ENCODE measurements around the gene TBC1D24. TPM values are rescaled to one million over a fixed set of nuclear protein-coding genes. Genes with fewer than 3 reads are reported as not detected.

The TBC1D24 gene
- total and polyA plus RNA-seq, 2 experiments from 2014 or later, result 5.4 to 21.0 TPM

DNA sequence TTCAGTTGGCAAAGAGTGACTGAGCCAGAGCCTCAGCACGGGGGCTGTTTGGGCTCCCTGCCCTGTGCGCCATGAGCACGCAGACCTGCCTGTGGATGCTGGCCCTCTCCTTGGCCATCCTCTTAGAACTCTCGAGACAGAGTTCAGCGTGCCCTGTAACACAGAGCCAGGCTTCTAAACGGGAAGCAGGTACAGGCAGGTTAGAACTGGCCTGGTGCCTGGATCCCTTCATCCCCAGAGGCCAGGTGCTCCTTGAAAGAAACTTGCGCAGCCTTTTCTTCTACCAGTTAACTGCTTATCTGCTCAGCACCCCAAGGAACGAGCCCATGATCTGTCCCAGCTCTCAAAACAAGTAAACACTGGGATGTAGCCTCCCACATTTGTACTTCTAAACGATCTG is 38.8 kb upstream of the TBC1D24 start (continued):
- TF ChIP-seq, protein P1, sequence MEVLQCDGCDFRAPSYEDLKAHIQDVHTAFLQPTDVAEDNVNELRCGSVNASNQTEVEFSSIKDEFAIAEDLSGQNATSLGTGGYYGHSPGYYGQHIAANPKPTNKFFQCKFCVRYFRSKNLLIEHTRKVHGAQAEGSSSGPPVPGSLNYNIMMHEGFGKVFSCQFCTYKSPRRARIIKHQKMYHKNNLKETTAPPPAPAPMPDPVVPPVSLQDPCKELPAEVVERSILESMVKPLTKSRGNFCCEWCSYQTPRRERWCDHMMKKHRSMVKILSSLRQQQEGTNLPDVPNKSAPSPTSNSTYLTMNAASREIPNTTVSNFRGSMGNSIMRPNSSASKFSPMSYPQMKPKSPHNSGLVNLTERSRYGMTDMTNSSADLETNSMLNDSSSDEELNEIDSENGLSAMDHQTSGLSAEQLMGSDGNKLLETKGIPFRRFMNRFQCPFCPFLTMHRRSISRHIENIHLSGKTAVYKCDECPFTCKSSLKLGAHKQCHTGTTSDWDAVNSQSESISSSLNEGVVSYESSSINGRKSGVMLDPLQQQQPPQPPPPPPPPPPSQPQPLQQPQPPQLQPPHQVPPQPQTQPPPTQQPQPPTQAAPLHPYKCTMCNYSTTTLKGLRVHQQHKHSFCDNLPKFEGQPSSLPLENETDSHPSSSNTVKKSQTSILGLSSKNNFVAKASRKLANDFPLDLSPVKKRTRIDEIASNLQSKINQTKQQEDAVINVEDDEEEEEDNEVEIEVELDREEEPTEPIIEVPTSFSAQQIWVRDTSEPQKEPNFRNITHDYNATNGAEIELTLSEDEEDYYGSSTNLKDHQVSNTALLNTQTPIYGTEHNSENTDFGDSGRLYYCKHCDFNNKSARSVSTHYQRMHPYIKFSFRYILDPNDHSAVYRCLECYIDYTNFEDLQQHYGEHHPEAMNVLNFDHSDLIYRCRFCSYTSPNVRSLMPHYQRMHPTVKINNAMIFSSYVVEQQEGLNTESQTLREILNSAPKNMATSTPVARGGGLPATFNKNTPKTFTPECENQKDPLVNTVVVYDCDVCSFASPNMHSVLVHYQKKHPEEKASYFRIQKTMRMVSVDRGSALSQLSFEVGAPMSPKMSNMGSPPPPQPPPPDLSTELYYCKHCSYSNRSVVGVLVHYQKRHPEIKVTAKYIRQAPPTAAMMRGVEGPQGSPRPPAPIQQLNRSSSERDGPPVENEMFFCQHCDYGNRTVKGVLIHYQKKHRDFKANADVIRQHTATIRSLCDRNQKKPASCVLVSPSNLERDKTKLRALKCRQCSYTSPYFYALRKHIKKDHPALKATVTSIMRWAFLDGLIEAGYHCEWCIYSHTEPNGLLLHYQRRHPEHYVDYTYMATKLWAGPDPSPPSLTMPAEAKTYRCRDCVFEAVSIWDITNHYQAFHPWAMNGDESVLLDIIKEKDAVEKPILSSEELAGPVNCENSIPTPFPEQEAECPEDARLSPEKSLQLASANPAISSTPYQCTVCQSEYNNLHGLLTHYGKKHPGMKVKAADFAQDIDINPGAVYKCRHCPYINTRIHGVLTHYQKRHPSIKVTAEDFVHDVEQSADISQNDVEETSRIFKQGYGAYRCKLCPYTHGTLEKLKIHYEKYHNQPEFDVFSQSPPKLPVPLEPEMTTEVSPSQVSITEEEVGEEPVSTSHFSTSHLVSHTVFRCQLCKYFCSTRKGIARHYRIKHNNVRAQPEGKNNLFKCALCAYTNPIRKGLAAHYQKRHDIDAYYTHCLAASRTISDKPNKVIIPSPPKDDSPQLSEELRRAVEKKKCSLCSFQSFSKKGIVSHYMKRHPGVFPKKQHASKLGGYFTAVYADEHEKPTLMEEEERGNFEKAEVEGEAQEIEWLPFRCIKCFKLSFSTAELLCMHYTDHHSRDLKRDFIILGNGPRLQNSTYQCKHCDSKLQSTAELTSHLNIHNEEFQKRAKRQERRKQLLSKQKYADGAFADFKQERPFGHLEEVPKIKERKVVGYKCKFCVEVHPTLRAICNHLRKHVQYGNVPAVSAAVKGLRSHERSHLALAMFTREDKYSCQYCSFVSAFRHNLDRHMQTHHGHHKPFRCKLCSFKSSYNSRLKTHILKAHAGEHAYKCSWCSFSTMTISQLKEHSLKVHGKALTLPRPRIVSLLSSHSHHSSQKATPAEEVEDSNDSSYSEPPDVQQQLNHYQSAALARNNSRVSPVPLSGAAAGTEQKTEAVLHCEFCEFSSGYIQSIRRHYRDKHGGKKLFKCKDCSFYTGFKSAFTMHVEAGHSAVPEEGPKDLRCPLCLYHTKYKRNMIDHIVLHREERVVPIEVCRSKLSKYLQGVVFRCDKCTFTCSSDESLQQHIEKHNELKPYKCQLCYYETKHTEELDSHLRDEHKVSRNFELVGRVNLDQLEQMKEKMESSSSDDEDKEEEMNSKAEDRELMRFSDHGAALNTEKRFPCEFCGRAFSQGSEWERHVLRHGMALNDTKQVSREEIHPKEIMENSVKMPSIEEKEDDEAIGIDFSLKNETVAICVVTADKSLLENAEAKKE (CRISPR knock-in tag; IDR thresholded peaks at IDR 0.05), result no peak
- no peak for TF ChIP-seq ZNF114 (CRISPR knock-in tag; IDR thresholded peaks at IDR 0.05)
- TF ChIP-seq, protein P2, sequence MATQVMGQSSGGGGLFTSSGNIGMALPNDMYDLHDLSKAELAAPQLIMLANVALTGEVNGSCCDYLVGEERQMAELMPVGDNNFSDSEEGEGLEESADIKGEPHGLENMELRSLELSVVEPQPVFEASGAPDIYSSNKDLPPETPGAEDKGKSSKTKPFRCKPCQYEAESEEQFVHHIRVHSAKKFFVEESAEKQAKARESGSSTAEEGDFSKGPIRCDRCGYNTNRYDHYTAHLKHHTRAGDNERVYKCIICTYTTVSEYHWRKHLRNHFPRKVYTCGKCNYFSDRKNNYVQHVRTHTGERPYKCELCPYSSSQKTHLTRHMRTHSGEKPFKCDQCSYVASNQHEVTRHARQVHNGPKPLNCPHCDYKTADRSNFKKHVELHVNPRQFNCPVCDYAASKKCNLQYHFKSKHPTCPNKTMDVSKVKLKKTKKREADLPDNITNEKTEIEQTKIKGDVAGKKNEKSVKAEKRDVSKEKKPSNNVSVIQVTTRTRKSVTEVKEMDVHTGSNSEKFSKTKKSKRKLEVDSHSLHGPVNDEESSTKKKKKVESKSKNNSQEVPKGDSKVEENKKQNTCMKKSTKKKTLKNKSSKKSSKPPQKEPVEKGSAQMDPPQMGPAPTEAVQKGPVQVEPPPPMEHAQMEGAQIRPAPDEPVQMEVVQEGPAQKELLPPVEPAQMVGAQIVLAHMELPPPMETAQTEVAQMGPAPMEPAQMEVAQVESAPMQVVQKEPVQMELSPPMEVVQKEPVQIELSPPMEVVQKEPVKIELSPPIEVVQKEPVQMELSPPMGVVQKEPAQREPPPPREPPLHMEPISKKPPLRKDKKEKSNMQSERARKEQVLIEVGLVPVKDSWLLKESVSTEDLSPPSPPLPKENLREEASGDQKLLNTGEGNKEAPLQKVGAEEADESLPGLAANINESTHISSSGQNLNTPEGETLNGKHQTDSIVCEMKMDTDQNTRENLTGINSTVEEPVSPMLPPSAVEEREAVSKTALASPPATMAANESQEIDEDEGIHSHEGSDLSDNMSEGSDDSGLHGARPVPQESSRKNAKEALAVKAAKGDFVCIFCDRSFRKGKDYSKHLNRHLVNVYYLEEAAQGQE (IDR thresholded peaks at IDR 0.05; ENCODE audit: unreplicated experiment), result no peak

DNA sequence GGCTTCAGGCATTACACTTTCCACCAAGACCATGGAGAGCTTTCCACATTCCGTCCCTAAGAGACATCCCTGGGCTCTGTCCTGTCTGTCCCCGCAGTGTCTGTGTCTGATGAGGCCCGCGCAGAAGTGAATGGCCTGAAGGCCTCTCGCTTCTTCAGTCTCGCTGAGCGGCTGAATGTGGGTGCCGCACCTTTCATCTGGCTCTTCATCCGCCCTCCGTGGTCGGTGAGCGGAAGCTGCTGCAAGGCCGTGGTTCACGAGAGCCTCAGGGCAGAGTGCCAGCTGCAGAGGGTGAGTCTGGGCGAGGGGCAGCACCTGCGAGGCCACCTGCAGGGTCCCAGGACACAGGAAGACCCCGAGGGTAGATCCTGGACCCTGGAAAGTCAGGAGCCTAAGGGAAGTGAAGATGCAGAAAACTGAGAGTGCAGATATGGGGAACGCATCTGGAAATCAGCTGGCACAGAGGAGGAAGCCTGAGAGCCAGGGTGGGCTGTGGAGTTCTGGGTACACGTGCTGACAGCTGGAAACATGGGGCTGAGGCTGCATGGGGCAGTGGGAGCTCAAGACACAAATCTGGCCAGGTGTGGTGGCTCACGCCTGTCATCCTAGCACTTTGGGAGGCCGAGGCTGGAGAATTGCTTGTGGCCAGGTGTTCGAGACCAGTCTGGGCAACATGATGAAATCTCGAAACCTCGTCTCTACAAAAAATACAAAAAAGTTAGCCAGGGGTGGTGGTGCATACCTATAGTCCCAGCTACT is 37.7 kb upstream of the TBC1D24 start:
- no peaks in the 10 kb centered on the region for H3K9me3 Mint-ChIP-seq
- H3K27me3 Mint-ChIP-seq (ENCODE audit: insufficient read depth, low read depth, poor library complexity), result peaks cover 8% of the 10 kb centered on the region
- H3K79me2 ChIP-seq (replicated peaks; ENCODE audit: insufficient read depth), result 0 out of 2 replicates have a peak, but pooled peaks cover 2% of the 10 kb centered on the region
- no peak overlapping the region for H3K4me3 ChIP-seq
- no peak overlapping the region for H3K4me3 Mint-ChIP-seq
- no peaks in the 10 kb centered on the region for H3K4me1 Mint-ChIP-seq
- H3K27ac Mint-ChIP-seq, result no peak overlapping the region
- H3K36me3 Mint-ChIP-seq (ENCODE audit: low read depth), result peaks cover 85% of the 10 kb centered on the region
- no peak overlapping the region for H3K4me2 ChIP-seq
- H3K27me3 ChIP-seq (ENCODE audit: insufficient read depth), result no peaks in the 10 kb centered on the region
- peaks cover 16% of the 10 kb centered on the region for H3K36me3 ChIP-seq (ENCODE audit: insufficient read depth)
- H3K9me2 ChIP-seq (ENCODE audit: insufficient read depth), result no peaks in the 10 kb centered on the region
- H2AFZ ChIP-seq, result no peak overlapping the region
- H4K20me1 ChIP-seq (replicated peaks; ENCODE audit: insufficient read depth), result peaks cover 9% of the 10 kb centered on the region; the same call in 1 of the 2 replicates
- H3K27ac ChIP-seq (ENCODE audit: low read depth), result no peak overlapping the region
- ATAC-seq, result no peak
- DNase-seq (ENCODE audit: low spot score), result no peak
- H3F3A ChIP-seq (replicated peaks; ENCODE audit: low read depth), result 0 out of 2 replicates have a peak, but pooled peaks cover under 1% of the 10 kb centered on the region
- no peaks in the 10 kb centered on the region for H3K4me1 ChIP-seq (ENCODE audit: insufficient read depth)
- TF ChIP-seq, protein P1 (CRISPR knock-in tag; IDR thresholded peaks at IDR 0.05), result no peak
- TF ChIP-seq JUNB (IDR thresholded peaks at IDR 0.05; ENCODE audit: unreplicated experiment), result no peak
